Activated T-helper 1 cell treated with anti-CD3 and anti-CD28 coated beads, Interleukin-2, amount 50 U/mL, for 16 hours (primary cell): ENCODE measurements around the gene STAG3.
"Not testable (repeated sequence)": the region's sequence is repeated elsewhere in the genome, so short reads cannot be mapped to it uniquely, and the experiment has no call there.

ENCODE experiments used
- DNase-seq, 2 donors: peaks; one replicate each; pipeline ENCODE4 v3.0.0-alpha.2; 2020; ENCODE audit warnings: low read depth in 1 of 2, low spot score in 1 of 2

STAG3 gene, protein sequence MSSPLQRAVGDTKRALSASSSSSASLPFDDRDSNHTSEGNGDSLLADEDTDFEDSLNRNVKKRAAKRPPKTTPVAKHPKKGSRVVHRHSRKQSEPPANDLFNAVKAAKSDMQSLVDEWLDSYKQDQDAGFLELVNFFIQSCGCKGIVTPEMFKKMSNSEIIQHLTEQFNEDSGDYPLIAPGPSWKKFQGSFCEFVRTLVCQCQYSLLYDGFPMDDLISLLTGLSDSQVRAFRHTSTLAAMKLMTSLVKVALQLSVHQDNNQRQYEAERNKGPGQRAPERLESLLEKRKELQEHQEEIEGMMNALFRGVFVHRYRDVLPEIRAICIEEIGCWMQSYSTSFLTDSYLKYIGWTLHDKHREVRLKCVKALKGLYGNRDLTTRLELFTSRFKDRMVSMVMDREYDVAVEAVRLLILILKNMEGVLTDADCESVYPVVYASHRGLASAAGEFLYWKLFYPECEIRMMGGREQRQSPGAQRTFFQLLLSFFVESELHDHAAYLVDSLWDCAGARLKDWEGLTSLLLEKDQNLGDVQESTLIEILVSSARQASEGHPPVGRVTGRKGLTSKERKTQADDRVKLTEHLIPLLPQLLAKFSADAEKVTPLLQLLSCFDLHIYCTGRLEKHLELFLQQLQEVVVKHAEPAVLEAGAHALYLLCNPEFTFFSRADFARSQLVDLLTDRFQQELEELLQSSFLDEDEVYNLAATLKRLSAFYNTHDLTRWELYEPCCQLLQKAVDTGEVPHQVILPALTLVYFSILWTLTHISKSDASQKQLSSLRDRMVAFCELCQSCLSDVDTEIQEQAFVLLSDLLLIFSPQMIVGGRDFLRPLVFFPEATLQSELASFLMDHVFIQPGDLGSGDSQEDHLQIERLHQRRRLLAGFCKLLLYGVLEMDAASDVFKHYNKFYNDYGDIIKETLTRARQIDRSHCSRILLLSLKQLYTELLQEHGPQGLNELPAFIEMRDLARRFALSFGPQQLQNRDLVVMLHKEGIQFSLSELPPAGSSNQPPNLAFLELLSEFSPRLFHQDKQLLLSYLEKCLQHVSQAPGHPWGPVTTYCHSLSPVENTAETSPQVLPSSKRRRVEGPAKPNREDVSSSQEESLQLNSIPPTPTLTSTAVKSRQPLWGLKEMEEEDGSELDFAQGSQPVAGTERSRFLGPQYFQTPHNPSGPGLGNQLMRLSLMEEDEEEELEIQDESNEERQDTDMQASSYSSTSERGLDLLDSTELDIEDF

DNA sequence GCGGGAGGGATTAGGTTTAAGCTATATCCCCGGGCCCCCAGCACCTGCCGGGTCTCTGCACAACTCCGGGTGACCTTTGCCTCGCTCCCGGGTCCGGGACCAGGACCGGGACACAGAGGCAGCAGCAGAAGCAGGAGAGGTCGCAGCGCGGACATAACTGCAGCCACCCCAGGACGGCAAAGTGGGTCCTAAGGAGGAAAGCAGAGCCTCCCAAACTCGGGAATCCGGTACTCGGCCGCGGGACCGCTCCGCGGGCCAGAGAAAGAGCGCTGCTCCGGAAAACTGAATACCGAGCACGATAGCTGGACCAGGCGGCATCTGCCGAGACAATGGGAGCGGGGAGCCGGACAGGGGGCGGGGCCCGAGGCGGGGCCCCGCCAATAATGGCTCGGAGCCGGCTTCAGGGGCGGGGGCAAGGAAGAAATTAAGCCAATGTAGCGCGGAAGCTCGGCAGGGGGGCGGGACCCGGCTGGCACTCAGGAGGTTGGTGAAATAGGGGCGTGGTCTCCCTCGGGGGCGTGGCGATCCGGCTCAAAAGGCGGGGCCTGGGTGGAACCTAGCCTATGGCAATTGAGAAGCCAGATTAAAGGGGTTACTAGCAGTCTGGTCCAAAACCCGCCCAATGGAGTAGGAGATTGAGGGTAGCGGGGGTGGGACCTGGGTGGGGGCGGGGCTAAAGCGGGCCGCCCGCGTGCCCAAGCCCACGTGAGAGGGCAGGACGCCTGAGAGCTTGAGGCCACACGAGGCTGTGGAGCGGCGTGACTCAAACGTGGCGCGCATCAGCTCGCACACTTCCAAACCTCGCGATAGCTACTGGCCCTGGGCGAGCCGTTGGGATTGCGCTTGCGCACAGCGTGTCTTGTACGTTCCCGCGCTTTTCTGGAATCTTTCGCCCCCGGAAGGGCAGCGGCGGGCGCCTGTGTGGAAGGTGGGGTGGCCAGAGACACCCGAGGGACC lies at the start of gene STAG3, which contains the start of gene GPC2:
TSS of gene STAG3 (plus strand) at position 874 of the 957 bp plus-strand sequence. CDS start 2,639 bp downstream, outside the sequence.
TSS of gene GPC2 (minus strand) at position 337 of the 957 bp plus-strand sequence. CDS start at position 155, 182 bp downstream.
- DNase-seq, result peak; percentile 94

DNA sequence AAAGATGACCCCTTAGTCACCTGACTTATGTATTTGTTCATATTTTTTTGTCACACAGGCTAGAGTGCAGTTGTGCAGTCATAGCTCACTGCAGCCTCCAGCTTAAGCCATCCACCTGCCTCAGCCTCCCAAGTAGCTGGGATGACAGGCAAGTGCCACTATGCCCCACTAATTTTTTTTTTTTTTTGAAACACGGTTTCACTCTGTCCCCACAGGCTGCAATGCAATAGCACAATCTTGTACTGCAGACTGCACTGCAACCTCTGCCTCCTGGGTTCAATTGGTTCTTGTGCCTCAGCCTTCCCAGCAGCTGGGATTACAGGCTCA lies 49.1 kb upstream of the STAG3 start:
- no peak for DNase-seq

DNA sequence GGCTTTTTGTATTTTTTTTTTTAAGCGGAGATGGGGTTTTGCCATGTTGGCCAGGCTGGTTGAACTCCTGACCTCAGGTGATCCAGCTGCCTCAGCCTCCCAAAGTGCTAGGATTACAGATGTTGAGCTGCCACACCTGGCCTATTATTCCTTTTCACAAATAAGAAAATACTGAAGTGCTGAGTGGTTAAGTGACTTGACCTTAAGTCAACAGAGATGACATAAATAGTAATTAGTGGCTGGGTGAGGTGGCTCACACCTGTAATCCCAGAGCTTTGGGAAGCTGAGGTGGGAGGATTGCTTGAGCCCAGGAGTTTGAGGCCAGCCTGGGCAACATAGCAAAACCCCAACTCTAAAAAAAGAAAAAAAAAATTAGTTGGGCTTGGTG lies 47.5 kb upstream of the STAG3 start:
- not testable (repeated sequence) for DNase-seq

DNA sequence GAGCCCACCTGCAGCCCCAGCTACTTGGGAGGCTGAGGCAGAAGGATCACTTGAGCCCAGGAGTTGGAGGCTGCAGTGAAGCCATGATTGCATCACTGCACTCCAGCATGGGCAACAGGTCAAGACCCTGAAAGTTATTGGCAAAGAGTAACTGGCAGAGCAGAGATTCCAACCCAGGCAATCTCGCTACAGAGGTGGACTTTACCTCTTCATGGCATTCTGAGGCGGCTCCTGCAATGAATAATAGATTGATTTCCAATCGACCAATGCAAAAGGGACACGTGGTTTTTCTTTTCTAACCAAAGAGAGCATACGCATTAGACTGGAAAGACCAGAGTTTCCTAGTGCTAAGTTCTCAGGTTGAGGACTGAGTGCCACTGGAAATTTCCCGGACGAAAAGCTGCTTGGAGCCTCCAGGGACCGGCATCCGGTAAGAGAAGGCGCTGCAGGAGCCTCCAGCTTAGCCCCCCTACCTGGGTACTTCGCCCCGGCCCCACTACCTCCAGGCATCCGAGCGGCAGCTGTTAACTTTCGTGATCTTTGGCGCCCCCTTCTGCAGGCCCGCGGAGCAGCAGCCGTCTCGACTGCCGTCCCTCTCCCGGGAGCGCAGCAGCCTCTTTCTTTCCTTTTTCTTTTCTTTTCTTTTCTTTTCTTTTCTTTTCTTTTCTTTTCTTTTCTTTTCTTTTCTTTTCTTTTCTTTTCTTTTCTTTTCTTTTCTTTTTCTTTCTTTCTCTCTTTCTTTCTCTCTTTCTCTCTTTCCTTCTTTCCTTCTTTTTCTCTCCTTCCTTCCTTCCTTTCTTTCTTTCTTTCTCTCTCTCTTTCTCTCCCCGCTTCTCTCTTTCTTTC lies 46.9 kb upstream of the STAG3 start:
- DNase-seq, result peak; percentile 74 to 81

DNA sequence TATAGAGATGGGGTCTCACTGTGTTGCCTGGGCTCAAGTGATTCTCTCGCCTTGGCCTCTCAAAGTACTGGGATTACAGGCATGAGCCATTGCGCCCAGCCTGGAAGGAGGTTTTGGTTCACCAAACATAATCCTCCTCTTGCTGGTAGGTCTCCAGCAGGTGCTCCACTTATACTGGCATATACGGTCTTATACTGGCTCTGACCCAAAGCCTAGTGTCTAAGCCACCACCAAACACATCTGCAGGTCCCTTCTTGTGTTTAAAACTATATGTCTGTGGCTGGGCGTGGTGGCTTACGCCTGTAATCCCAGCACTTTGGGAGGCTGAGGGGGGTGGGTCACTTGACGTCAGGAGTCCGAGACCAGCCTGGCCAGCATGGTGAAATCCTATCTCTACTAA lies 45.6 kb upstream of the STAG3 start:
- no peak for DNase-seq

DNA sequence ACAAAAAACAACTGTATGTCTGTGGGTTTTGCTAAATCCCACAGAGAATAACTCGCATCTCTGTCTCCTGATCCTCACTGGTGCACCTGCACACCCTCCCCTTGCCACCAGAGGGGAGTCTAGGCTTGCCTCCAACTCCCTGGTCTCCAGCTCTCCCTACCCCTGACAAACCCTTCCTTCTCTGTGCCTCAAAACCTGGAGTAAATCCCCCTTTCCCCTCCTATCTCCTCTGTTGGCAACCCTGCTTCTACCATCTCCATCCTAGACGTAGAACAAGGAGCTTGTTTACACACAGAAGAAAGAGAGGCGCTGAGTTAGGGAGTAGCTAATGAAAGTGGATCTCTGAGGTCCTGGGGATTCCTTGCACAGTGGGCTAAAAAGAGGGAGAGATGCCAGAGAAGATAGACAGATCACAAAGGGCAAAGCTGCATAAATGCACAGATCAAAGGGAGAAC lies 45.0 kb upstream of the STAG3 start:
- peak in 1 of 2 donors; percentile 32 for DNase-seq

DNA sequence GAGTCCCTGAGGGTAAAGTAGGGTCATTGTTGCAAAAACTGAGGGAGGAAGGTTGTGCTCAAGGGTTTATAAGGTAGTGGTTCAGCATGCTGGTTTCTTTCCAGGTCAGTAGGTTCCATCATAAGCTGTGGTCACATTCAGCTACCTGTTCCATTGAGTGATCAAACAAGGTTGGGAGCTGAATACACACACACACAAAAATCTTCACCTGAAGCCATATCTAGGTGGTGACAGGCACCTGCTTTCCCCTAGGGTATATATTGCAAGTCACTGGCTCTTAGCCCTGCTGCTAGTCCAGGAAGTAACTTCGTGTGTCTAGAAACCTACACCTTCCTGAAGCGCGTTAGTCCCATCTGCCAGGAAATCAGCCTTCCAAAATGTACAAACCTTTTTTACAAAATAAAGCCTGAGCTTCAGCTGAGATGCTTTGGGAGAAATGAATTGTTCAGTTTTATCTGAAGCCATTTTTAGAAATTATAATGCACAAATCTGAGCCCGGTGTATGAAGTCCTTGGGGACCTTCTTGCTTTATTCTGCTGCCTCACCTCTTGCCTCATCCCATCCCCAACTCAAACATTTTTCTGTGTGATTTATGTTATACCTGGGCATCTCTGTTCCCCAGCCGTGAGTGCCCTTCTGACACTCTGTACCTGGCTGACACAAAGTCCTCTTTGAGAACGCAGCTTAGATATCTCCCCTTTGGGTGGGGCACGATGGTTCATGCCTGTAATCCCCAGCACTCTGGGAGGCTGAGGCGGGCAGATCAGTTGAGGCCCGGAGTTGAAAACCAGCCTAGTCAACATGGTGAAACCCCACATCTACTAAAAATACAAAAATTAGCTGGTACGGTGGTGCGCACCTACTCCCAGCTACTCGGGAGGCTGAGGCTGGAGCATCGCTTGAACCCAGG lies 39.6 kb upstream of the STAG3 start:
- DNase-seq, result no peak

DNA sequence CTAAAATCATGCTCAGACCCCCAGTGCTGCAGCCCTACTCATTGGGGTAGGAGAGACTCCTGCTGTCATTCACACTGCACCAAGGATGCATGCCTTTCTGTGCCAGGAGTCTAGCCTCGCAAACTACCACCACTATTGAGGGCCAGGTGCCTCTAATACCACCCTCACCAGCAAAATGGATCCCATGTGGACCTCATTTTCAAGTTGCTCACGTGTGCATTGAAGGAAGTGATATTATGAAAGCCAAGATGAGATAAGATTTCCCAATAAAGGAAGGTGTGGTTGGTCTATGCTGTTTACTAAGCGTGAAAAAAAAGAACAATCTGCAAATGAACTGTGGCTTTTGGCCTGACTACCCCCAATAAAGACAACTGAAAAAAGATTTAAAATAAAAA lies 36.2 kb upstream of the STAG3 start:
- DNase-seq, result no peak

DNA sequence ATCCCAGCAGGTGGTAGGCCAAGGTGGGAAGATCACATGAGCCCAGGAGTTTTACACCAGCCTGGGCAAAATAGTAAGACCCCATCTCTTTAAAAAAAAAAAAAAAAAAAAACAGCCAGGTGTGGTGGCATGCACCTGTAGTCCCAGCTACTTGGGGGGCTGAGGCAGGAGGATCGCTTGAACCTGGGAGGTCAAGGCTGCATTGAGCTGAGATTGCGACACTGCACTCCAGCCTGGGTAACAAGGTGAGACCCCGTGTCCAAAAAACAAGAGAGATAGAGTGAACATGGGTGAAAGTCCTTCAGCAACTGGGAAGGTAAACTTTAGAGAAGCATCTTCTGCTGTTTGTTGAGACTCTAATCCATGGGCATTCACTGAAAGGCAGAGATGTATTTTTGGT lies 35.3 kb upstream of the STAG3 start:
- no peak for DNase-seq

DNA sequence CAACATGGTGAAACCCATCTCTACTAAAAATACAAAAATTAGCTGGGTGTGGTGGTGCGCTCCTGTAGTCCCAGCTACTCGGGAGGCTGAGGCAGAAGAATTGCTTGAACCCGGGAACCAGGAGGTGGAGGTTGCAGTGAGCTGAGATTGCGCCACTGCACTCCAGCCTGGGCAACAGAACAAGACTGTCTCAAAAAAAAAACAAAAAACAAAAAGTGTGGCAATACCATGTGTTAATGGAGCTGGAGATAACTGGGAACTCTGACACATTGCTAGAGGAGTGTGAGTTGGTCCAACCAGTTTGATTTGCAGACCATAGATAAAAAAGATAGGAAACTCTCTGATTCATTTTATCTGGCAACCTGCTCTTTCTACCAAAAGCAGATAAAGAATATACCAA lies 31.4 kb upstream of the STAG3 start:
- DNase-seq, result not testable (repeated sequence)

DNA sequence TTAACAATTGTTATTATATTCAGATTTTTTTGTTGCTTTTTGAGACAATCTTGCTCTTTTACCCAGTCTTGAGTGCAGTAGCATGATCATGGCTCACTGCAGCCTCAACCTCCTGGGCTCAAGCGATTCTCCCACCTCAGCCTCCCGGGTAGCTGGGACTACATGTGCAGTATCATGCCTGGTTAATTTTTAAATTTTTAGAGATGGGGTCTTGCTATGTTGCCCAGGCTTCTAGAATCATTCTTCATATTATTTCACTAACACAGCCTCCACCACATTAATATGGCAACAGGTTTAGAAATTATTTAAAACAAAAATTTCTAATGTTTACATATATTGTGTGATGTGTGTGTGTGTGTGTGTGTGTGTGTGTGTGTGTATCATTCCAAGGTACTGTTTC lies 30.4 kb upstream of the STAG3 start:
- DNase-seq, result no peak

DNA sequence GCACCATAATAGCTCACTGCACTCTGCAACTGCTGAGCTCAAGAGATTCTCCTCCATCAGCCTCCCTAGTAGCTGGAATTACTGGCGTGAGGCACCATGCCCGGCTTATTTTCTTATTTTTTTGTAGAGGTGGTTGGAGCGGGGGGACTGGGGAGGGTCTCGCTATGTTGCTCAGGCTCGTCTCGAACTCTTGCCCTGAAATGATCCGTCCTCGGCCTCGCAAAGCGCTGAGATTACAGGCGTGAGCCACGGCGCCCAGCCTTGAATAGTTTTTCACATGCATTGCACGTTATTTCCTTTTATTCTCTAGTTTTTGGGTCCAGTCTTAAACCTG lies 29.5 kb upstream of the STAG3 start:
- no peak for DNase-seq

DNA sequence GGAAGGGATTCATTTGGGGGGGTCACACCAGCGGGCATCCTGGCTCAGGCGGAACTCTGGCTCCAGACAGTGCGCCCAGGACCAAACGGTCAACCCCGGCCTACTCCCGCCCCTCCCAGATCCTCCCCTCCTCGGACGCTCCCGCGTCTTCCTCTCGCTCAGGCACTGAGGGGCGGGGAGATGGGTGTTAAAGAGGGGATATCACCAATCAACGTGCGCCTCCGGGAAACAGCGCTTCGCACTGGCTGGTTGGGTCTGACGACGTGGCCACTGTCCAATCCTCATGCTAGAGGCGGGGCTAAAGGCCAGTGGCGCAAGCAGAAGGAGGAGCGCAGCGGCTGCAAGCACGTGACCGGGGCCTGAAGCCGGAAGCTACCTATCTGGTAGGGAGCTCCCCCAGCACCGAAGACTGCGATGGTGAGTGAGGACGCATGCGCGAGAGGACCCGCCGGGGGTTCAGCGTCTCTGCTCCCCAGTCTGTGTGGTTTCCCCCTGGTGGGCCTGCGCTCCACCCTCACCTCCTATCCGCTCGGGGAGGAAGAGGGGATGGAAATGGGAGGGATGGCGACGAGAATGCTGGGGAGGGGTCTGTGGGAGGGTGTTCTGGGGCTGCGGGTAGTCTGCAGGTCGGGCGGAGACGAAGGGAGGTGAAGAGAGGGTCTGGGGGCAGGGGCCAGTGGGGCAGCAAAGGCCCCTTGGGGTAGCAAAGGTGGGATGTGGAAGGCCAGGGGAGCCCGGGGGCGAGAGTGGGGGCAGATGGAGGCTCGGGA lies 29.0 kb upstream of the STAG3 start, which contains the start of gene LAMTOR4:
TSS of gene LAMTOR4 (plus strand) at position 360 of the 770 bp plus-strand sequence. CDS start at position 415, 55 bp downstream.
- DNase-seq, result peak; percentile 93 to 97

DNA sequence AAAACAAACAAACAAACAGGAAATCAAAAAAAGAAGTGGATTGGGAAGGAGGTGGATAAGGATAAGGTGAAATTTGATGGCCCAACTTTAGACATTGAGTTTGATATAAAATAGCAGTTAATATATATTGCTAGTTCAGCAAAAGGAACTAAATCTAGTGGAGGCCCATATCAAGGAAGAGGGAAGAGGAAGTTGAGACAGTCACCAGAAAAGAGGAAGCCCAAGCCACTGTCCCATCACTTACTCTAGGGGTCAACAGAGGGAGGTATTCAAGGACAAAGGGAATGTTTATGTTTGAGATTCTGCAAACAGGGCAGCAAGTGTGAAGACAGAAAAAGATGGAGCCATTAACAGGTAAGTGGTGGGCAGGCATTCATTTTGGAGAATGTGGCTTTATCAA lies 25.3 kb upstream of the STAG3 start:
- DNase-seq, result no peak

DNA sequence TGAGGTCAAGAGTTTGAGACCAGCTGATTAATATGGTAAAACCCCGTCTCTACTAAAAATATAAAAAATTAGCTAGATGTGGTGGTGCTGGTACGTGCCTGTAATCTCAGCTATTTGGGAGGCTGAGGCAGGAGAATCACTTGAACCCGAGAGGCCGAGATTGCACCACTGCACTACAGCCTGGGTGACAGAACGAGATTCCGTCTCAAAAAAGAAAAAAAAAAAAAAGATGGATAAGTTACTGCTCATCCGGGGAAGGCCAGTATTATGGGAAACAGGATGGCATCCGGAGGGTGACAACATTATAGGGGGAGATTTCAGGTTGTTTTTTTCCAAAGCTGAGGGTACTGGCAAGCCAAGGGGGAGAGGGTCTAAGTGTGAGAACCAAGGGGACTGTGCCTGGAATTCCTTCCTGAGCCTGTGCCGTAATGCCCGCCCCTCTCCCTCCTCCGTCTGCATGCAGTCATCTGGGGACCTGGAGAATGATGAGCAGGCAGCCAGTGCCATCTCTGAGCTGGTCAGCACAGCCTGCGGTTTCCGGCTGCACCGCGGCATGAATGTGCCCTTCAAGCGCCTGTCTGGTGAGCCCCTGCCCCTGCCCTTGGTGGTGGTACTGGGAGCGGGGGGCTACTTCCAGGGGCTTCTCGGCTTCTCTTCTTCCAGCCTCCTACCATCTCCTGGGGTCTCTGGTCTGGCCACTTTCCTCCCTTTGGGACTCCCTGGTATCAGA lies 24.6 kb upstream of the STAG3 start:
- DNase-seq, result no peak

DNA sequence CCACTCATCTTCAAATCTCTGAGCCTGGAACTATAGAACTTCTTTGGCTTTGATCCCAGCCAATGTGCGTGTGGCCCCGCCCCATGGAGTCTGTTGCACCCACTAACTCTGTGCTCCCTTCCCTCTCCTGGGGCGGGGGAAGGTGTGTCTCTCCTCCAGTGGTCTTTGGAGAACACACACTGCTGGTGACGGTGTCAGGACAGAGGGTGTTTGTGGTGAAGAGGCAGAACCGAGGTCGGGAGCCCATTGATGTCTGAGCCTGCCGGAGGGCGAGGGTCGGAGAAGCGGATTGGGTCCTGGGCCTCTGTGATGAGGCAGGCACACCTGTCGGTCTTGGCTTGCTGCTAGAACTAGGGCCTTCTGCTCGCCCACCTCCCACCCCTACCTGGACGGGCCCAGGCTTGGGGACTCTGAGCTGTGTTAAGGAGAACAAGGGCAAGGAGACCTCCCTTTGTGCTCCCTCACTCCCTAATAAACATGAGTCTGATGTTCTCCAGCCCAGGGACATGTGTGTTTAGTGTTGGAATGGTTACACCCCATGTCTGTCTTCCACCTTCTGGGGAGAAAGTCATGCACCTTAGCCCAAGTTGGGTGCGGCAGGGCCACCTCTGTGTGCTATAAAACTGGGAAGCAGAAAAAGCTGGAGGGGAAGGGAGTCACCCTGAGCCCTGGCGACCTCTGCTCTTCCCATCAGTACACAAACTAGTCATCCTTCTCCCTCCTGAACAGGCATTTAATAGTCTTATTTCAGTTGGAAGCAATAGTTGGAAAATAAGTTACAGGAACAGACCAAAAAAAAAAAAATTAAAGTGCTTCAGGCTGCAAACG lies 23.8 kb upstream of the STAG3 start:
- DNase-seq, result no peak
